ENCODE results near the gene CARM1. TPM values are rescaled to one million over a fixed set of nuclear protein-coding genes. Genes with fewer than 3 reads are reported as not detected.

The CARM1 gene
- total RNA-seq, 1 experiment from 2014 or later = 51.7 TPM

- no peak for TF ChIP-seq CTCF (IDR thresholded peaks at IDR 0.05; ENCODE audit: unreplicated experiment)
- POLR2A ChIA-PET = interaction anchor here (0.7 kb wide), 1 partner anchor 51 kb away, joined by 4 read pairs; no protein-coding TSS in a partner anchor
Measured at GRCh38 chr19:10839114-10840050, 32.0 kb upstream of the CARM1 start.

GRCh38 chr19:10842788-10843187 is 28.6 kb upstream of the CARM1 start:
- Mint-ChIP-seq H3K4me3 (ENCODE audit: unreplicated experiment) (no peak overlapping the region), H3K27me3 (ENCODE audit: insufficient read depth, unreplicated experiment) (no peaks in the 10 kb centered on the region), H3K27ac (ENCODE audit: low read depth, unreplicated experiment) (no peak overlapping the region), H3K36me3 (ENCODE audit: insufficient read depth, unreplicated experiment) (no peaks in the 10 kb centered on the region), H3K9me3 (ENCODE audit: unreplicated experiment) (peaks cover 7% of the 10 kb centered on the region), H3K4me1 (ENCODE audit: insufficient read depth, unreplicated experiment) (no peaks in the 10 kb centered on the region)
- ChIA-PET POLR2A (interaction anchor here (1.0 kb wide), 1 partner anchor 277 kb away, joined by 3 read pairs; the partner anchor contains the start of gene KRI1), CTCF (interaction anchor here (1.0 to 1.1 kb wide), 2 partner anchors 16 to 28 kb away, joined by 3 to 4 read pairs; no protein-coding TSS in a partner anchor)
- no TSS peak for BruUV-seq (replicated peaks)
- no peak for DNase-seq (ENCODE audit: unreplicated experiment)
- no peak for TF ChIP-seq CTCF (IDR thresholded peaks at IDR 0.05; ENCODE audit: unreplicated experiment)
- intact Hi-C loops (cut with micrococcal nuclease) = no loop called here

More at GRCh38 chr19:10839114-10840050, 32.0 kb upstream of the CARM1 start:
- CTCF ChIA-PET = interaction anchor here (0.6 to 7.4 kb wide), 6 partner anchors 25 to 618 kb away, joined by 3 to 62 read pairs (median 3); partner anchors contain the start of gene DNM2
- no peak overlapping the region for H3K27ac Mint-ChIP-seq (ENCODE audit: low read depth, unreplicated experiment)
- H3K4me1 Mint-ChIP-seq (ENCODE audit: insufficient read depth, unreplicated experiment) = peaks cover 8% of the 10 kb centered on the region
- intact Hi-C loops (cut with micrococcal nuclease) = no loop called here
- no TSS peak for BruUV-seq (replicated peaks)
- H3K9me3 Mint-ChIP-seq (ENCODE audit: unreplicated experiment) = peaks cover 12% of the 10 kb centered on the region
- H3K4me3 Mint-ChIP-seq (ENCODE audit: unreplicated experiment) = no peak overlapping the region
- no peak for DNase-seq (ENCODE audit: unreplicated experiment)
- H3K36me3 Mint-ChIP-seq (ENCODE audit: insufficient read depth, unreplicated experiment) = peaks cover 13% of the 10 kb centered on the region
- H3K27me3 Mint-ChIP-seq (ENCODE audit: insufficient read depth, unreplicated experiment) = no peaks in the 10 kb centered on the region

GRCh38 chr19:10846500-10847202 is 24.7 kb upstream of the CARM1 start:
- POLR2A ChIA-PET = interaction anchor here (1.1 kb wide), 1 partner anchor 8 kb away, joined by 3 read pairs; no protein-coding TSS in a partner anchor
- Mint-ChIP-seq H3K36me3 (ENCODE audit: insufficient read depth, unreplicated experiment) (no peaks in the 10 kb centered on the region), H3K4me1 (ENCODE audit: insufficient read depth, unreplicated experiment) (no peaks in the 10 kb centered on the region), H3K27me3 (ENCODE audit: insufficient read depth, unreplicated experiment) (no peaks in the 10 kb centered on the region), H3K4me3 (ENCODE audit: unreplicated experiment) (no peak overlapping the region), H3K27ac (ENCODE audit: low read depth, unreplicated experiment) (no peak overlapping the region), H3K9me3 (ENCODE audit: unreplicated experiment) (no peaks in the 10 kb centered on the region)
- BruUV-seq (replicated peaks) = no TSS peak
- CTCF ChIA-PET = interaction anchor here (0.6 to 1.8 kb wide), 3 partner anchors 10 to 60 kb away, joined by 3 to 11 read pairs (median 4); partner anchors contain the start of gene TMED1
- intact Hi-C loops (cut with micrococcal nuclease) = no loop called here
- no peak for DNase-seq (ENCODE audit: unreplicated experiment)
- TF ChIP-seq CTCF (IDR thresholded peaks at IDR 0.05; ENCODE audit: unreplicated experiment) = no peak
